Activated CD4-positive, alpha-beta T cell treated with anti-CD3 and anti-CD28 coated beads, Interleukin-2, amount 50 U/mL, for 1 hour (primary cell): ENCODE results near the gene PEPD.

Experiments
- DNase-seq: peaks from one replicate; pipeline ENCODE4 v3.0.0-alpha.2; 2020

Gene PEPD

DNA sequence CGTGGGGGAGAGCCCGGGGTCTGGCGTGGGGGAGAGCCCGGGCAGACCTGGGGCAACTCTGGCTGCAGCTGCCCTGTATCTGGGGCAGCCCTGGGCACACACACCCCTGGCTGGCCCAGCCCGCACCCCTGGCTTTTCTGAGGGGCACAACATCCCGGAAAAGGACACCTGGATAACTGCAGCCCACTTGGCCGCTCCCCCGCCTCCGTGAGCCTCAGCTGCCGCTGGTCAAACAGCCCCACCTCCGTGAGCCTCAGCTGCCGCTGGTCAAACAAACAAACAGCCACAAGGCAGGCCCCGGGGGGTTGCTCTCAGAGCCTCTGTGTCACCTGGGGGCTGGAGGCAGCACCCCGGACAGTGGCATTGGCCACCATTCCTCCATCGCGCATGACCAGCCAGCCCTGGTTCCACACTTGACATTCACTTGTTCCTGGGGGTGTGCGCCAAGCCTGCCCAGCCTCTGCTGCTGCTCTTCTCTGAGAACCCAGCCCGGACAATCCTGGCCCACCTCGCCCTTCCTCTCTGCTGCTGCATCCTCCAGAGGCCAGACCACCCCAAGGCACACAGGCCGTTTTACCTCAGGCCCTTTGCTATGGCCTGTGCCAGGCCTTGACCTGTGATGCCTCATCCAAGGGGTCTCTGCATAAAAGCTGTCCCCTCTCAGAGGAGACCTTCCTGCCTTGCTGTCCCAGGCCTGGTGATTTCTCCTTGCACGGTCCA, 128.1 kb downstream of the PEPD start:
- DNase-seq, result no peak

DNA sequence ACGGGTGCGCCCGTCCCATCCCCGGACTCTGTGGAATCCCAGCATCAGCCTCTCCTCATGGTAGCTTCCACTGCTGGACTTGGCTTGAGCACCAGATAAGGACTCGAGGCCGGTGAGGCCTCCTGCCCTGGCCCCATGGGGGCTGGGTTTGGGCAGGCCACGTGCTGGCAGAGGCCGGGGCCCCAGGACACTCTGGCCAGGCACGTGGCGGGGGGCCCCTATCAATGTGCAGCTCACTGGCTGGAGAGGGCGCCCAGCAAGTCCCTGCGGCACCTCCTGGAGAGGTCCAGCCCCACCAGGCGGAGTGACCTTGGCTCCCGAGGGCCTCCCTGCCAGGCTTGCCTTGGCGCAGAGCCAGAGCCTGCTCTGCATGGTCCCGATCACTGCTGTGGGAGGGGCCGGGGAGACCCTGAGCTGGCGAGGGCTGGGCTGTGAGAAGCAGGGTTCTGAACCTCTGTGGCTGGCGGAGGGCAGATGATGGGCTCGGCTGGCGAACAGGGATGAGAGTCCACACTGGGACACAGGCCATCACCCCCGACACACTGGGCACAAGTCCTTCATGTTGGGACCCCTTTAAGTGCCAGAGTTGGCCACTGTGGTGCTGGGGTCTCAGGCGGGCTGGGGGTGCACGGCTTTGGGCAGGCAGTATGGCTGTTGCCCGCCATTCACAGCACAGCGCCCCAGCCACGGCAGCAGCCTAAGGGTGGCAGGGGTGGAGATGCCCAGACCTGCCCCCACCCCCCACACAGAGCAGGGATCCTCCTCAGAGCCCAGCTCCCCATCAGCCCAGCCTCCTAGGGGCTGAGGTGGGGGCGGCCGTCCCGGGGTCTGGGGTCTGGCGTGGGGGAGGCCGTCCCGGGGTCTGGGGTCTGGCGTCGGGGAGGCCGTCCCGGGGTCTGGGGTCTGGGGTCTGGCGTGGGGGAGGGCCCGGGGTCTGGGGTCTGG, 129.0 kb downstream of the PEPD start:
- no peak for DNase-seq

DNA sequence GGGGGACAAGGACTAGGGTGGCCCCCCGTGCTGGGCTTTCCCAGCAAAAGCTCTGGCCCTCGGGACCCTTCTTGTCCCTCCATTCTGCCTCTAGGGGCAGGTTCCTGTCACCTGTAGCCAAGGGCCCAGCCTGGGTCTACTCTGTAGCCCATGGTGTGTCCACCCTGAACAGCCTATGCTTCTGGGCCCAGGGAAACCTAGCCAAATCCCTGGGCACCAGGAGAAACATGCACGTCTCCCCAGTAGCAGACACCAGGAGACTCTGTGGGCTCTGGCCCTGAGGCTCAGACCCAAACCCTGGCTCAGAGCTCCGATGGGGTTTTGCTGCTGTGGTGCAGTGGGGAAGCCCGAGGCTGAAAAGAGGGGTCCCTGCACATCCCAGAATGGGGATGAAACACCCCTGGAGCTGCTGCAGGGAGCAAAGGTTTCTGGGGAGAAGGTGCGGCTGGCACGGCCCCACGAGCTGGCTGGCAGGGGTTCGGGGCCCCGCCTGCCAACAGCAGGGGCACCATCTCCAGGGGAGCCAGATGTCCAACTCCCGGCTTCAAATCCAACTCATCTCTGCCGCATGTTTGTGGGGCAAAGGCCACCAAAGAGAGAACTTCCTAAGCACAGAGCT, 129.9 kb downstream of the PEPD start:
- DNase-seq, result no peak

DNA sequence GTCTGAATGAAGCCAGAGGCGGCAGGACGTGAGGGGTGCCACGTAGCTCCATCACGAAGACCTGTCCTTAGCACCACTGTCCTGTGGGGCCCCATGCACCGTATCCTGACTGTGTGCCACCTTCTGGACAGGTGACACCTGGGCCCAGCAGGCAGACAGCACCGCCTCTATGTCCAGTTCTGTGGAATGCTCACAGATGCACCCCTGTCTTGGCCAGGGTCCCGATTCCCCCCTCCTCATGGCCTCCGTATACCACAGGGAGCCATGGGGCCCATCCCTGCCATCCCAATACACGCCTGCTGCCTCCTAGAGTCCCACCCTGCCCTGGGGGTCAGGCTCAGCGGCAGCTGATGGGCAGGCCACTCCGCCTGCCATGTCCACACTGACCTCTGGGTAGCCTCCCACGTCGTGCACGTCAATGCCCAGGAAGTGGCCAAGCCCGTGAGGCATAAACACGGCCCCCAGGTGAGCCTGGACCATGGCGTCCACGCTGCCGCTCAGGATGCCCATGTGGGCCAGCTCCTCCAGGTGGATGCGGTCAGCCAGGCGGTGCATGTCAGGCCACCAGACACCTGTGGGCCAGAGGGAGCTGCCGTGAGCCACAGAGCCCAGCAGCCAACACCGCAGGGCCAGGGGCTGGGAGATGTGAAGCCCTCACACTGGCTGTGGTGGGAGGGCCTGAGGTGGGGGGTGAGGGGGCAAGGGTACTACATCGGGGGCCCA, 130.5 kb downstream of the PEPD start:
- DNase-seq, result no peak

GRCh38 chr19:33390101-33390907, 131.3 kb downstream of the PEPD start:
- no peak for DNase-seq

- no peak for DNase-seq
Observed at GRCh38 chr19:33389421-33390100, 132.0 kb downstream of the PEPD start.

DNA sequence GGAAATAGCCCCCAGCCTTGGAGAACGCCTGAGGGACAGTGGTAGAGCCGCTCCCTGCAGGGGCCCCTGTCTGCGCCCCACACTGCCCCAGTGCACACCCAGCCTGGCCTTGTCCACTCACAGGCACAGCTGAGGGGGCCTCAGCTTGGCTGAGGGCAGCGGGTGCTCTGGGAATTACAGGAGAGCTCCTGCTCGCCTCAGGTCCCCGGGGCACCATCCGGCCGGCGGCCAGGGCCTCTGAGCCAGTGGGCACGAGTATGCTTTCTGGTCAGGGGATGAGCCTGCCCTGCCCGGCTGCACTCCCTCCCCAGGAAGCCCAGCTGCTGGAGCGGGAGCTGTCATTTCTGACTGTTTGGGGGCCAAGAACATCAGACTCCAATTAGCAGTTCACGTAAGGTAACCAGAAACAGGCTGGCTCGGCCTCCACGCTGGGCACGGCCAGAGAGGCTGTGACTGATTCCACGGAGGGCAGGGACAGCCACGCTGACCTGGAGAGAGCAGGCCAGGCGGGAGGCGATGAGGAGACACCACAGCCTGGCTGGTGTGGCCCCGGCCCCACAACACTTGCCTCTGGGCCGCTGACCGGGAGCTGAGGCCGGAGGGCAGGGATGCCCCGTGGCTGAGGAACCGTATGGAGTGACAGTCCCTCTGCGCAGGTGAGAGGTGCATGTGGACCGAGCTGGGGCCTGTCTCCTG, 132.7 kb downstream of the PEPD start:
- no peak for DNase-seq

- DNase-seq, result no peak
Observed at GRCh38 chr19:33388231-33388724, 133.3 kb downstream of the PEPD start.

DNA sequence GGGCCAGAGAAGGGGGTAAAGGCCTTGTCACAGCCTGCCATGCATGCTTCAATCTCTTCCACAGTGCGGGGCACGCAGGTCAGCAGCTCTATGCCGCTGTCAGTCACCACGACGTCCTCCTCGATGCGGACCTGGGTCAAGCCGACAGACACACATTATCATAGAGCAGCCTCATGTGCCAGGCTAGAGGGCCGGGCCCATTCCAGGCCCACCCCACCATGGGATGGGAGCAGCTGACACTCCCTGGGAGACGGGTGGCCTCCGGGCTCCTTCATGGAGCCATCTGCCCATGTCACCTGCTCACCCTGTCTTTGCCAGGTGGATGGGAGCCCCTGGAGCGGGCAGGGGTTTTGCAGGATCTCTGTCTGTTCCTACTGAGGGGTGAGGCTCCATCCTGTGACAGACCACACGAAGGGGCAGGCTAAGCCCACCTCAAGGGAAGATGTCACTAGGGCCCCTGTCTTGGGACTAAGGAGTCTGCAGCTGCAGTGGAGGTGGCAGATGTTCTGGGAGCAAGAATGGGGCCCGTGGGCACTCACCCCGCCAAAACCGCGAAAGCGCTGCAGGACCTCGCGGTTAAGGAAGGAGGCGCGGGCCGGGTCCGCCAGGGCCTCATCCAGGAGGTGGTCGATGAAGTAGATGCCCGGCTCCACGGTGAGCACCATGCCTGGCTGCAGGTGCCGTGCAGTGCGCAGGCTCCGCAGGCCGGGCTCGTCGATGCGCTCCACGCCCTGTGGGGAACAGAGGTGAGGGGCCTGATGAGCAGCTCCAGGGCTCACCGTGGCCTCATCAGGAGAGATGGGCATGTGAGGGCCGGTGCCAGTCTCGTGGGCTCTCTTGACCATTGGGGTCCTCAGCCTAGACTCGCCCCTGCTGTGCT, 134.0 kb downstream of the PEPD start:
- DNase-seq, result no peak

DNA sequence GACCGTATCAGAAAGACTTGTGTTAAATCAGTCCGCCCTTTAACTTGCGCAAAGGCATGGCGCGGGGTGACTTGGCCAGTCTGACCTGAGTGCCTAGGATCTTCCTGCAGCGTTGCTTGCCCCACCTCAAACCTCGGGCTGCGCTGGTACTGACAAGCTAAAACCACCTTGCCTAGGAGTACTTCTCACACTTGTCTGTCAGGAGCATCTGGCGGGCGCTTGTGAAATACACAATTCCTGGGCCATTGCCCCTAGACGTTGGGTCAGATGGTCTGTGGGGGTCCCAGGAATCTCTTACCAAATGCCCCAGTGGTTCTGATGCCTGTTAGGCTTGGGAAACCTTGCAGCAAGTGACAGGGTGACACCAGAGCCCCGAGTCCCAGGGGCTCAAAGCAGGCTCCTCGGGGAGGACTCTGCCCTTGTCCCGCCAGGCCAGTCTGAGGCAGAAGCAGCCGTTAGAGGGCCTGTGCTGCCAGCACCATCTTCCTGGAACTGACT, 135.2 kb downstream of the PEPD start:
- DNase-seq, result no peak

DNA sequence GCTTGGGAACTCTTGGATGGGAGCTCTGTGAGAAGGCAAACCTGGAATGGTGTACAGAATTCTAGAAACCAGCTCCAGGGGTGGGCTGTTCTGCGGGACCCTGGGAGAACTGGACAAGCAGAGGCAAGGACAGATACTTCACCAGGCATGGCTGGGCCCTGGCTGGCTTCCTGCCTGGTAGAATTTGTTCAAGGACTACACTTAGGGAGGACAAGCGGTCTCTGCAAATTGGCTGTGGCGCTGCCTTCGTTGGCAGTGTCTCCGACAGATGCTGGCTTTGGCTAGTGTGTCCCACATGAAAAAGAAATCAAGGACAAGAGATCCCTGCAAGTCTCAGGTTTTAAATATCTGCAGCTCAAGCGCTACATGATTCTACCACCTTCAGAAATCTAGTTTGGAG, 135.6 kb downstream of the PEPD start:
- DNase-seq, result no peak

- DNase-seq, result no peak
Observed at GRCh38 chr19:33384983-33385382, 136.6 kb downstream of the PEPD start.

- no peak for DNase-seq
Observed at GRCh38 chr19:33383720-33384292, 137.8 kb downstream of the PEPD start.

DNA sequence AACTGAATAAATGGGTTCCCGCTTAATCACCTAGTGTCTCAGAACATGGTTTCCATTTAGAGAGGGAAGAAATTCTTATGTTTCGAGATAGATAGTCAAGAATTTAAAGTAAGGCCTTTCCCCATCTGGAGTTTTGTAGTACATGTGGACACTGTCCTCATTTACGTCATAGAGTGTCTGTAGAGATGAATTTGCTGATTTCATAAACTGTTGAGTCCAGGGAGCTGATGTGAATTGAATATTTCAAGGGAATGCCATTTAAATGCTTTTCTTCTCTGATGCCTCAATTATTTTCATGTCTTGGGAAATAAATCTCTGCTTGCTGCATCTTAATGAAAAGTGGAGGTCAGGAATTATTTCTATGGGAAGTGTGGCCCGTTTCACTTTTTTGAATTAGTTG, 138.6 kb downstream of the PEPD start:
- no peak for DNase-seq

DNA sequence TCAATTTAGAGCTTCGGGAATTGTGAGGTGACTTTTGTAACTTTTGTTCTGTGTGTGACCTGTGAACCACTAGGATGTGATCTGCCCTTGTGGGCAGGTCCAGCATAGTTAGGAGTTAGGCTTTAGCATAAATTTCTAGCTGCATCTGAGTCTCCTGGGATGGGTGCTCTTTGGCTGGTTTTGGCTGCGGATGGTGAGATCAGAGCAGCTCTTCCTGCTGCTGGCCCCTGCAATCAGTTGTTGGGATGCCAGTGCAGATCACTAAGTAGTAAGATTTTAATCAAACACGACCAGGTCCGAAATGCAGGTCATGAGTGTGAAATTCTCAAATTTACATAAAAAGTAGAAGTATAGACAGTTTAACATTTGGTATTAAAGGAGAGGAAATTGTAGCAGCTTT, 139.6 kb downstream of the PEPD start:
- no peak for DNase-seq

- DNase-seq, result no peak
Observed at GRCh38 chr19:33381101-33381500, 140.5 kb downstream of the PEPD start.

DNA sequence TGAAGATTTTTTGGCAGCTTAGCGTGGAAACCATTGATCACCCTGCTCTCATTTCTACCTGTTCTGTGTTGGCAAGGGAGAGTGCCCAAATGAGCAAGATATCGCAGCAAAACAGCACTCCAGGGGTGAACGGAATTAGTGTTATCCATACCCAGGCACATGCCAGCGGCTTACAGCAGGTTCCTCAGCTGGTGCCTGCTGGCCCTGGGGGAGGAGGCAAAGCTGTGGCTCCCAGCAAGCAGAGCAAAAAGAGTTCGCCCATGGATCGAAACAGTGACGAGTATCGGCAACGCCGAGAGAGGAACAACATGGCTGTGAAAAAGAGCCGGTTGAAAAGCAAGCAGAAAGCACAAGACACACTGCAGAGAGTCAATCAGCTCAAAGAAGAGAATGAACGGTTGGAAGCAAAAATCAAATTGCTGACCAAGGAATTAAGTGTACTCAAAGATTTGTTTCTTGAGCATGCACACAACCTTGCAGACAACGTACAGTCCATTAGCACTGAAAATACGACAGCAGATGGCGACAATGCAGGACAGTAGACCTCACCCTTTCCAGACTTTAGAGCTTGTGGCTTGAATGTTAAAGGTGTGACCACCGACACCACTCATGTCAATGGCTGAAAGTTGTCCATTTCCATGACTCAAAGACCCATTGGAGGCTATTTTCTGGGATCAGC, 142.3 kb downstream of the PEPD start:
- no peak for DNase-seq
